ENCODE data around the gene P2RX1. TPM values are rescaled to one million over a fixed set of nuclear protein-coding genes. Genes with fewer than 3 reads are reported as not detected.

Gene P2RX1
- total RNA-seq, 4 donors from 2014 or later: 0.87 to 8.6 (median 4.9) TPM

- Histone ChIP-seq H3K4me3 (no peak overlapping the region), H3K27me3 (no peaks in the 10 kb centered on the region), H3K27ac (no peak overlapping the region), H3K4me1 (peaks cover 0 to 10% (median 0%) of the 10 kb centered on the region in 4 donors), H3K36me3 (no peaks in the 10 kb centered on the region), H3K9me3 (no peaks in the 10 kb centered on the region)
- no peak for TF ChIP-seq POLR2A (IDR thresholded peaks at IDR 0.05)
- TF ChIP-seq EP300 (IDR thresholded peaks at IDR 0.05): no peak
- no peak for TF ChIP-seq CTCF (IDR thresholded peaks at IDR 0.05)
- WGBS, 2 donors: 55 to 56% methylated on average over 18 of the region's 18 CpGs
- no peak for DNase-seq (ENCODE audit: low spot score in 2 of 2)
Measured at GRCh38 chr17:3954976-3955672, 38.9 kb upstream of the P2RX1 start.

- 87 to 91% methylated on average over 6 to 10 of the region's 10 CpGs for WGBS, 2 donors
- Histone ChIP-seq H3K4me3 (no peak overlapping the region), H3K4me1 (no peaks in the 10 kb centered on the region), H3K27ac (no peak overlapping the region), H3K9me3 (no peaks in the 10 kb centered on the region), H3K36me3 (no peaks in the 10 kb centered on the region), H3K27me3 (no peaks in the 10 kb centered on the region)
- DNase-seq (ENCODE audit: low spot score in 2 of 2): no peak
- no peak for TF ChIP-seq CTCF (IDR thresholded peaks at IDR 0.05)
- TF ChIP-seq POLR2A (IDR thresholded peaks at IDR 0.05): no peak
- TF ChIP-seq EP300 (IDR thresholded peaks at IDR 0.05): no peak
Measured at GRCh38 chr17:3954086-3954485, 37.8 kb upstream of the P2RX1 start.

GRCh38 chr17:3953542-3953941 lies 37.3 kb upstream of the P2RX1 start:
- Histone ChIP-seq H3K27me3 (no peaks in the 10 kb centered on the region), H3K4me1 (no peaks in the 10 kb centered on the region), H3K4me3 (no peak overlapping the region), H3K9me3 (no peaks in the 10 kb centered on the region), H3K27ac (no peak overlapping the region), H3K36me3 (no peaks in the 10 kb centered on the region)
- WGBS, 2 donors: 91 to 96% methylated on average over 11 to 13 of the region's 14 CpGs
- TF ChIP-seq POLR2A (IDR thresholded peaks at IDR 0.05) (no peak), EP300 (IDR thresholded peaks at IDR 0.05) (no peak), CTCF (IDR thresholded peaks at IDR 0.05) (no peak)
- DNase-seq (ENCODE audit: low spot score in 2 of 2): no peak

GRCh38 chr17:3952186-3952585 lies 35.9 kb upstream of the P2RX1 start:
- Histone ChIP-seq H3K27me3 (no peaks in the 10 kb centered on the region), H3K36me3 (no peaks in the 10 kb centered on the region), H3K27ac (no peak overlapping the region), H3K9me3 (no peaks in the 10 kb centered on the region), H3K4me3 (no peak overlapping the region), H3K4me1 (no peaks in the 10 kb centered on the region)
- DNase-seq (ENCODE audit: low spot score in 2 of 2): no peak
- TF ChIP-seq POLR2A (IDR thresholded peaks at IDR 0.05) (no peak), EP300 (IDR thresholded peaks at IDR 0.05) (no peak), CTCF (IDR thresholded peaks at IDR 0.05) (no peak)
- WGBS, 2 donors: 96 to 97% methylated on average over 11 of the region's 14 CpGs

- H3K9me3 ChIP-seq: no peaks in the 10 kb centered on the region
- no peaks in the 10 kb centered on the region for H3K4me1 ChIP-seq
- DNase-seq (ENCODE audit: low spot score in 2 of 2): no peak
- no peak overlapping the region for H3K4me3 ChIP-seq
- H3K36me3 ChIP-seq: no peaks in the 10 kb centered on the region
- TF ChIP-seq CTCF (IDR thresholded peaks at IDR 0.05): no peak
- no peak for TF ChIP-seq POLR2A (IDR thresholded peaks at IDR 0.05)
- TF ChIP-seq EP300 (IDR thresholded peaks at IDR 0.05): no peak
- no peaks in the 10 kb centered on the region for H3K27me3 ChIP-seq
- WGBS, 2 donors: 86 to 93% methylated on average over 6 to 11 of the region's 16 CpGs
- H3K27ac ChIP-seq: no peak overlapping the region
Measured at GRCh38 chr17:3951420-3951819, 35.2 kb upstream of the P2RX1 start.
